GM03348 (cell line): ENCODE data around the gene GPR101.
"Not testable (repeated sequence)": the region's sequence is repeated elsewhere in the genome, so short reads cannot be mapped to it uniquely, and the experiment has no call there.

Experiments
- DNase-seq: peaks from one replicate; pipeline ENCODE4 v3.0.0; 2012; ENCODE audit warnings: low spot score

GPR101 gene

GRCh38 chrX:137025930-137026329 lies 7.9 kb downstream of the GPR101 start:
- no peak for DNase-seq

- not testable (repeated sequence) for DNase-seq
Observed at GRCh38 chrX:137000236-137000635, 33.6 kb downstream of the GPR101 start.

GRCh38 chrX:136999024-136999423 lies 34.8 kb downstream of the GPR101 start:
- no peak for DNase-seq
